ENCODE data around the gene COX19.

GRCh38 chr7:1012004-1012715 lies 36.8 kb upstream of the COX19 start:
- no peak for TF ChIP-seq POLR2A (IDR thresholded peaks at IDR 0.05)
- TF ChIP-seq CTCF (IDR thresholded peaks at IDR 0.05), result no peak
